Measurements from ENCODE around the gene SCP2. TPM values are rescaled to one million over a fixed set of nuclear protein-coding genes. Genes with fewer than 3 reads are reported as not detected.

SCP2 gene, protein sequence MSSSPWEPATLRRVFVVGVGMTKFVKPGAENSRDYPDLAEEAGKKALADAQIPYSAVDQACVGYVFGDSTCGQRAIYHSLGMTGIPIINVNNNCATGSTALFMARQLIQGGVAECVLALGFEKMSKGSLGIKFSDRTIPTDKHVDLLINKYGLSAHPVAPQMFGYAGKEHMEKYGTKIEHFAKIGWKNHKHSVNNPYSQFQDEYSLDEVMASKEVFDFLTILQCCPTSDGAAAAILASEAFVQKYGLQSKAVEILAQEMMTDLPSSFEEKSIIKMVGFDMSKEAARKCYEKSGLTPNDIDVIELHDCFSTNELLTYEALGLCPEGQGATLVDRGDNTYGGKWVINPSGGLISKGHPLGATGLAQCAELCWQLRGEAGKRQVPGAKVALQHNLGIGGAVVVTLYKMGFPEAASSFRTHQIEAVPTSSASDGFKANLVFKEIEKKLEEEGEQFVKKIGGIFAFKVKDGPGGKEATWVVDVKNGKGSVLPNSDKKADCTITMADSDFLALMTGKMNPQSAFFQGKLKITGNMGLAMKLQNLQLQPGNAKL
- 10 to 100 TPM; 71.8 to 79.2 TPM for total RNA-seq

DNA sequence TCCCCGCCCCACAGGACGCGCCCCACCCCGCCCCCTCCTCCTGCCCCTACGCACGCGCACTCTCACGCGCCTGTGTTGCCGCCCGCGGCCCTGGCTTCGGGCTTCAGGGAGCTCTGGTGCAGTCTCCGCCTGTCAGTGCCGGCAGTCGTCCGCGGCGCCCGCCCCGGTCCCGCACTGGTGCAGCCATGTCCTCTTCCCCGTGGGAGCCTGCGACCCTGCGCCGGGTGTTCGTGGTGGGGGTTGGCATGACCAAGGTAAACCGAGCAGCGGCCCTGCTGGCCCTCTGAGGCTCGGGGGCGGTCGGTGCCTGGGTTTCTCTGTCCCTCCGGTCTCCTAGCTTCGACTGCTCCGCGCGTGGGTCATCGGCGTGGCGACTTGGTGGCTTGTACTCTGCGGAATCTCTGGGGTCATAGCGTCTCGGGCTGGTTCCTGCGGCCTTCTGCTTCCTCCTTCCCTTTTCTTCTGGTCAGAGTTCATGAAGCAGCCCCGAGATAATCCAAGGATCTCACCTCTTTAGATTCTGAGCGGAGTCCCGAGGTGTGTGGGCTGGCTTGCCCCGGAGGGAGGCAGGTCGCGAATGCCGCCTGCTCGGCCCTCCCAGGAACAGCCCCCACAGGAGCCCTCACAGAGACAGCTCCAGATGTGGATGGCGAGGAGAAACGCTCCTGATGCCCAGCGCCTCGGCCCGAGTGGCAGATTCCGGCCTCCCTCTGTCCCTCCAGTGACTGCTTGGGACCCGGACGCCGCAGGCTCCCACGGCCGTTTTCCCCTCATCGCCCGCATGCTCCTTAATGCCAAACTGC, at the start of gene SCP2:
TSS of gene SCP2 (plus strand) at position 65 of the 803 bp plus-strand sequence. CDS start at position 186, 121 bp downstream.
- CTCF ChIA-PET = interaction anchor here (0.6 to 0.7 kb wide), 2 partner anchors 26 to 127 kb away, joined by 3 read pairs; no protein-coding TSS in a partner anchor
- Mint-ChIP-seq H3K36me3 (ENCODE audit: low read depth) (no peaks in the 10 kb centered on the region), H3K4me3 (peak within 1 kb of the TSS; percentile 85), H3K4me1 (ENCODE audit: low read depth) (peaks cover 13% of the 10 kb centered on the region), H3K9me3 (no peaks in the 10 kb centered on the region), H3K27ac (no peak within 1 kb of the TSS), H3K27me3 (ENCODE audit: low read depth) (no peaks in the 10 kb centered on the region)
- intact Hi-C loops (cut with micrococcal nuclease) = loop anchor here (1.0 to 10.0 kb wide), 3 partner anchors 87 to 870 kb away; partner anchors contain the start of genes BTF3L4 and TXNDC12
- peak; percentile 83 for DNase-seq

DNA sequence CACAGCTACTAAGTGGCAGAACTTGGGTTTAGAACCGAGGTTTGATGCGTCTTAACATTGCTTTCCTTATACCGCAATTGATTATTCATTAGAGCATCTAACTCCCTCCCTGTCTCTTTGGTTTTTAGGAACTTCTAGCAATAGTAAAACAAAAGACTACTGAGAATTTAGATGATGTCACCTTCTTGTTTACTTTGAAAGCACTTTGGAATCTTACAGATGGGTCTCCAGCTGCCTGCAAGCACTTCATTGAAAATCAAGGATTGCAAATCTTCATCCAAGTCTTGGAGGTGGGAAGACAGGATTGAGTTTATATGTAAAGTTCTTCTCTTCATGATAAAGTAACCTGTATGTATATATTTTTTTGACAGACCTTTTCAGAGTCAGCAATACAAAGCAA, 49.5 kb upstream of the SCP2 start:
- no peak overlapping the region for H3K27ac Mint-ChIP-seq
- H3K36me3 Mint-ChIP-seq (ENCODE audit: low read depth) = no peaks in the 10 kb centered on the region
- intact Hi-C loops (cut with micrococcal nuclease) = no loop called here
- no peak overlapping the region for H3K4me3 Mint-ChIP-seq
- peaks cover 3% of the 10 kb centered on the region for H3K27me3 Mint-ChIP-seq (ENCODE audit: low read depth)
- no peaks in the 10 kb centered on the region for H3K4me1 Mint-ChIP-seq (ENCODE audit: low read depth)
- CTCF ChIA-PET = no interaction called here
- no peaks in the 10 kb centered on the region for H3K9me3 Mint-ChIP-seq
- no peak for DNase-seq

DNA sequence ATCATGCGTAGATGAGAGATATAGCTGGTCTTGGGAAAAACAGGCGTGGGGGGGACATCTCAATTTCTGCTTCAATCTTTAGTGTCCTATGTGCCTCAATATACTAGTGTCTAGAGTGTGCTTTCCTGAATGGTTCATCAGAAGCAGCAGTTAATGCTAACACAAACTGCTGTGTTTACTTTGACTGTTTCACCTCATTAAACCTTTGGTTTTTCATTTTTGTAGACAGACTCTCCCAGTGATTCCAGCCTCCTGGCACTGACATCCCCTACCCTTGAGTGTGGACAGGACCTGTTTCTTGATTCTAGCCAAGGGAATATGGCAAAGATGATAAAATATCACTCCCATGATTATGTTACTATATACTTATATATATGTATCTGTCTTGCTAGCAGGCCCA, 46.9 kb upstream of the SCP2 start:
- intact Hi-C loops (cut with micrococcal nuclease) = no loop called here
- CTCF ChIA-PET = no interaction called here
- no peaks in the 10 kb centered on the region for H3K36me3 Mint-ChIP-seq (ENCODE audit: low read depth)
- no peaks in the 10 kb centered on the region for H3K27me3 Mint-ChIP-seq (ENCODE audit: low read depth)
- no peaks in the 10 kb centered on the region for H3K9me3 Mint-ChIP-seq
- DNase-seq = no peak
- H3K4me1 Mint-ChIP-seq (ENCODE audit: low read depth) = no peaks in the 10 kb centered on the region
- no peak overlapping the region for H3K4me3 Mint-ChIP-seq
- no peak overlapping the region for H3K27ac Mint-ChIP-seq

DNA sequence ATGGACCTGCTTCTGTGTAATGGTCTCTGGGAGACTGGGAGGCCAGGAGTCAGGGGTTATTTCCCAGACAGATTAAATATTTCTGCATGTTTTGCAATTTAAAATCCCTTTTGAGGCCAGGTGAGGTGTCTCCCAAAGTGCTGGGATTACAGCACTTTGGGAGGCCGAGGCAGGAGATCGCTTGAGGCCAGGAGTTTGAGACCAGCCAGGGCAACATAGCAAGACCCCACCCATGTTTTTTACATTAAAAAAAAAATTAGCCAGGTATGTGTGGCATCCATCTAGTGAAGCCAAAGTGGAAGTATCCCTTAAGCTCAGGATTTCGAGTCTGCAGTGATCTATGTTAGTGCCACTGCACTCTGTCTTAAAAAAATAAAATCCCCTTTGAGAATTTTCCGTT, 39.6 kb upstream of the SCP2 start:
- CTCF ChIA-PET = no interaction called here
- intact Hi-C loops (cut with micrococcal nuclease) = no loop called here
- H3K9me3 Mint-ChIP-seq = no peaks in the 10 kb centered on the region
- no peaks in the 10 kb centered on the region for H3K4me1 Mint-ChIP-seq (ENCODE audit: low read depth)
- no peaks in the 10 kb centered on the region for H3K27me3 Mint-ChIP-seq (ENCODE audit: low read depth)
- H3K36me3 Mint-ChIP-seq (ENCODE audit: low read depth) = no peaks in the 10 kb centered on the region
- no peak overlapping the region for H3K27ac Mint-ChIP-seq
- no peak overlapping the region for H3K4me3 Mint-ChIP-seq
- no peak for DNase-seq

DNA sequence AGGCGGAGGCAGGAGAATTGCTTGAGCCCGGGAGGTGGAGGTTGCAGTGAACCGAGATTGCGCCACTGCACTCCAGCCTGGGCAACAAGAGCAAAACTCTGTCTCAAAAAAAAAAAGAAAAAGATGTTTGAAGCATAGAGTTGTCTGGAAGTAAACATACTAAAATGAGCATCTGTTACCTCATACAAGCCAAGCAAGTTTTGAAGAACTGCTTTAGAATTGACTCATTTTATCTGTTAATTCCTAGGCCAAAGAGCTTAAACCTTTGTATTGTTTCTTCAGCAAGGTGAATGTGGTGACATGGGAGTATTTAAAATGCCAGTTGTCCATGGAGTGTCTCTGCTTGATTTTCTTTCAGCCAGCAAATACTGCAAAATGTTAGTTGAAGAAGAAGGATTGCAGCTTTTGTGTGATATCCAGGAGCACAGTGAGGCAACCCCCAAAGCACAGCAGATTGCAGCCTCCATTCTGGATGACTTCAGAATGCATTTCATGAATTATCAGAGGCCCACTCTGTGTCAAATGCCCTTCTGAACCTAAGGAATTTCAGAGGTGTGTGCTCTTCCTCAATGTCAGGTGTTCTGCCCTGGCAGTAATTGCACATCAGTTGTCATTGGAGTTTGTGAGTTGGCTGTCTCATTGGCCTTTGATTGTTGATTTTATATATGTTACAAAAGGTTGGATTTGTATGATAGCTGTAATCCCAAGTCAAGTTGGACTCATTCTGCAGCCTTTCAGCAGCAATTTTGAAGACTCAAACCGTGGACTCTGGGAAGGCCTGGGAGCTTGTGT, 34.5 kb upstream of the SCP2 start:
- Mint-ChIP-seq H3K27me3 (ENCODE audit: low read depth) (no peaks in the 10 kb centered on the region), H3K4me1 (ENCODE audit: low read depth) (no peaks in the 10 kb centered on the region), H3K4me3 (no peak overlapping the region), H3K36me3 (ENCODE audit: low read depth) (peaks cover 2% of the 10 kb centered on the region), H3K9me3 (no peaks in the 10 kb centered on the region), H3K27ac (no peak overlapping the region)
- intact Hi-C loops (cut with micrococcal nuclease) = no loop called here
- no peak for DNase-seq
- CTCF ChIA-PET = interaction anchor here (0.7 to 1.2 kb wide), 2 partner anchors 13 to 93 kb away, joined by 3 read pairs; no protein-coding TSS in a partner anchor

DNA sequence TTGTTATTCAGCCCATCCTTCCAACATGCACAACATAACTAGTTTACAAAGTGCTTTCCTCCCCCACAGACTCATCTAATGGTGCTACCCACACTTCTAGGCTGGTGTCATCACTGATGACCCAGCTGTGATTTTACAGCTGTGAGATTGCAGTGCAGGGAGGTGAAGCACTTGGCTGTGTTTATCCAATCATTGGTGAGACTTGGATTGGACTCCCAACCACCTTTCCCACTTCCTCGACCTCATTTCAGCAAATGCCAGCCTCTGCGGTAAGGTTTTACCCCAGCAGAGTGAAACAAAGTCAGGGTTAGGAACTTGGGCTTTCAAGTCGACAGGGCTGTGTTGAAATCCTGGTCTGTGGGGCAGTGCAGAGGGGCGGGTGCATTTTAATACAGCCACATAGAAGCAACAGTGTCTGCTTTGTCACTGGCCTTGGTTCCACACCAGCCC, 27.6 kb upstream of the SCP2 start:
- intact Hi-C loops (cut with micrococcal nuclease) = no loop called here
- no peaks in the 10 kb centered on the region for H3K9me3 Mint-ChIP-seq
- H3K4me1 Mint-ChIP-seq (ENCODE audit: low read depth) = no peaks in the 10 kb centered on the region
- H3K36me3 Mint-ChIP-seq (ENCODE audit: low read depth) = no peaks in the 10 kb centered on the region
- CTCF ChIA-PET = no interaction called here
- no peak for DNase-seq
- no peak overlapping the region for H3K27ac Mint-ChIP-seq
- H3K4me3 Mint-ChIP-seq = no peak overlapping the region
- H3K27me3 Mint-ChIP-seq (ENCODE audit: low read depth) = no peaks in the 10 kb centered on the region

DNA sequence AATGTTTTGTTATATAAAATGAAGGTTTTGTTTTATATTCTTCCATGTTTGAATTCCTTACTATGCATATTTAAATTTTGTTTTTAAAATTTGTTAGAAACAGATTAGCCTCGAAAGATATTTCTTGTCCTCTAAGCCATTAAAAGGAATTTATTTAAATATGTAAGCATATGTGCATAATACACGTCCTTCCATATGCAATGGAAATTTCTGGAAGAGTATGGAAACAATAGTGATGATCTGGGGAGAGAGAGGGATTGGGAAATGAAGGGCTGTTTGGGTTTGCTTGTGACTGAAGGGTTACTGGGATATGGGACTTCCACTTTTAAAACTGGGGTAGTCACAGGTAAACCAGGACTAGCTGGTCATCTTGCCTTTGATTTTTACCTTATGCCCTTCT, 26.7 kb upstream of the SCP2 start:
- H3K27me3 Mint-ChIP-seq (ENCODE audit: low read depth) = no peaks in the 10 kb centered on the region
- intact Hi-C loops (cut with micrococcal nuclease) = no loop called here
- H3K4me3 Mint-ChIP-seq = no peak overlapping the region
- H3K9me3 Mint-ChIP-seq = no peaks in the 10 kb centered on the region
- H3K4me1 Mint-ChIP-seq (ENCODE audit: low read depth) = no peaks in the 10 kb centered on the region
- H3K27ac Mint-ChIP-seq = no peak overlapping the region
- DNase-seq = no peak
- CTCF ChIA-PET = no interaction called here
- H3K36me3 Mint-ChIP-seq (ENCODE audit: low read depth) = no peaks in the 10 kb centered on the region

DNA sequence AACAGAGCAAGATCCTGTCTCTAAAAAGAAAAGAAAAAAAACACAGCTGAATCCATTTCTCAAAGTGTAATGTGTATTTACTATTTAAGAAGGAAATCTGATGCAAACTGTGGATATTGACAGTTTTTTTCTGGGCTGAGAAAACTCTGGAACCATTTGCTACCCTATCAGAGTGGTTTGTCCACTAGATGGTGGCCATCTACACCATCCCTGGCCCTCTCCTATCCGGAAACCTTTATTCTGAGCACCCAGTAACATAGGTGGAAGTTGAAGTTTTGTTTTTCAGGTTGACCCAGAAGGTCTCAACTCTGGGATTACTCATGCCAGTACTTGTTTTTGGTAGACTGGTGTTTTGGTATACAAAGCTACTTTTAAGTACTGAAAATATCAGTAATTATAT, 25.7 kb upstream of the SCP2 start:
- Mint-ChIP-seq H3K9me3 (no peaks in the 10 kb centered on the region), H3K36me3 (ENCODE audit: low read depth) (no peaks in the 10 kb centered on the region), H3K4me1 (ENCODE audit: low read depth) (no peaks in the 10 kb centered on the region), H3K4me3 (no peak overlapping the region), H3K27me3 (ENCODE audit: low read depth) (no peaks in the 10 kb centered on the region), H3K27ac (no peak overlapping the region)
- intact Hi-C loops (cut with micrococcal nuclease) = no loop called here
- CTCF ChIA-PET = no interaction called here
- DNase-seq = no peak

DNA sequence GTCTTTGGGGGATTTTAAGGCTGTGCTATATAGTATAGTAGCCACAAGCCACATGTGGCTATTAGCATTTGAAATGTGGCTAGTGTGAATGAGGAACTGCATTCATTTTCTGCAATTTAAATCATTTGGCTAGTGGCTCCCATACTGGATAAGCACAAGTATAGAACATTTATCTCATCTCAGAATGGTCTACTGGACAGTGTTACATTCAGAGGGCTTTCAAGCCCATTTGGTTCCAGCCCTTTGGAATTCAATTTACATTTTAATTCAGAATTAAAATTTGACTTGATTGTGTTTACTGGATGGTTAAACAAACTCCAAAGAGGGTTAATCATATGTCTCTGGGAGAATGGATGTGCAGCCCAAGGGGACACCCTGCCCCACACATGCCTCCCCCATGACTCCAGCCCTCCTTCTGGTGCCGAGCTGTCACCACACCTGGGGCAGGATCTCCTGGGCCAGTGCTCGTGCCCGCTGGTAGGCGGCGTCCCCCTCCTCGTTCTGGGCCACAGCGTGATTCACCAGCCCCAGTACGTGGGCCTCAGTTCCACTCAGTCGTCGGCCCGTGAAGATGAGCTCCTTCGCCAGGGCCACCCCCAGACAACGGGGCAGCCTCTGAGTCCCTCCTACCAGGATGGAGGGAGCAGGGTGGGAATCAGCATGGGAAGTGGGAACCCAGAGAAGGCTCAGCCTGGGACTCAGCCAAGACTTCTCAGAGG, 22.7 kb upstream of the SCP2 start:
- Mint-ChIP-seq H3K4me1 (ENCODE audit: low read depth) (no peaks in the 10 kb centered on the region), H3K4me3 (no peak overlapping the region), H3K9me3 (no peaks in the 10 kb centered on the region), H3K27me3 (ENCODE audit: low read depth) (no peaks in the 10 kb centered on the region), H3K36me3 (ENCODE audit: low read depth) (peaks cover 1% of the 10 kb centered on the region), H3K27ac (no peak overlapping the region)
- CTCF ChIA-PET = no interaction called here
- DNase-seq = no peak
- intact Hi-C loops (cut with micrococcal nuclease) = no loop called here

DNA sequence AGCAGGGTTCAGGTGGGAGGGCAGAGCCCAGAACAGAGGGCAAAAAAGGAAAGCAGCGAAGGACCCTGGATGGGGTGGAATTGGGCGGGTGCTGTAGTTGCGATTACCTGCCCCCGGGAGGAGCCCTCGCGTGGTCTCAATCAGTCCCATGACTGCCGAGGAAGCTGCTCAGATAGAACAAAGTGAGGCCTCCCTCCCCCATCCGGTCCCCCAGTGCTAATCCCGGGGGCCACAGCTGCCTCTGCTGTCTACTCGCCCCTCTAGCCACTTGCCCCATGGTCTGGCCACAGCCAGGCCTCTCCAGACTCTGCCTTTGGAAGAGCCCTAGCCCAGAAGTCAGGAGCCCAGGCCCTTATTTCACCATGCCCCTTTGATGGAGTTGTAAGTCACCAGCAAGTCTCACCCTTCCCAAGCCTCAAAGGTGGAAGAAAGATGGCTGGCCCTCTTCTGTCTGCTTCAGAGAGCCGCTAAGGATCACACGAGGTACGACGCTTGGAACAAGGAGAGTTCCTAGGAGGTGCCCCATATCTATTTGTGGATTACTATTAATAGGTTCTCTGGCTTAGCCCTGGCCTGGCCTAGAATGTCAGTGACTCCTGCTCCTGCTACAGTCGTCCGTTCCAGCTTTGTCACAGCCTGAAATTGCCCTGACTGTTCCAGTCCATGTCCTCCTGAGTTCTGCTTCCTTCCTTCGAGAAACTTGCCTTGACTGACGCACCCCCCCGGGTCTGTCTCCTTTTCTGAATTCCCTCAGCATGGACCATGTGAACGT, 22.0 kb upstream of the SCP2 start:
- Mint-ChIP-seq H3K4me1 (ENCODE audit: low read depth) (no peaks in the 10 kb centered on the region), H3K4me3 (no peak overlapping the region), H3K9me3 (no peaks in the 10 kb centered on the region), H3K27me3 (ENCODE audit: low read depth) (no peaks in the 10 kb centered on the region), H3K27ac (no peak overlapping the region), H3K36me3 (ENCODE audit: low read depth) (peaks cover 1% of the 10 kb centered on the region)
- DNase-seq = peak; percentile 45
- intact Hi-C loops (cut with micrococcal nuclease) = loop anchor here (1.0 to 5.0 kb wide), 2 partner anchors 67 to 277 kb away; no protein-coding TSS in a partner anchor
- CTCF ChIA-PET = interaction anchor here (0.6 to 0.9 kb wide), 4 partner anchors 12 to 129 kb away, joined by 3 read pairs; no protein-coding TSS in a partner anchor

DNA sequence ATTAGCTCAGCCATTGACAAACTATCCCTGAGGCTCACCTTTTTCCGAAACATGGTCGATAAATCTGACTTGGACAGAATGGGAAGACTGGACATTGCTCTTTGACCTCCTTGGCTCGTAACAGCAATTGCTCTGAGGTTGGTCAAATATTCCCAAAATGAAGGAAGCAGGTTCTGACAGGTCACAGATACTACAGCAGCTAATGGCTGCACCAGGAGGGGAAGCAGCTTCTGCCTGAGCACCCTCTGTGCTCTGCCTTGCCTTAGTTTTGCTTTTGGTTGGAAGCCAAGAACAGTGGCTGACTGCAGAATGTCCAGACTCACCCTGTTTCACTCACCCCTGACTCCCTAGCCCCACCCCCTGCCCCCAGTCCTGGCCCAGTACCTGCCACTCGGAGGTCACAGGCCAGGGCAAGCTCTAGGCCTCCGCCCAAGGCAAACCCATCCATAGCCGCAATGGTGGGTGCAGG, 20.9 kb upstream of the SCP2 start:
- no peaks in the 10 kb centered on the region for H3K27me3 Mint-ChIP-seq (ENCODE audit: low read depth)
- DNase-seq = no peak
- no peak overlapping the region for H3K27ac Mint-ChIP-seq
- CTCF ChIA-PET = interaction anchor here (0.6 to 1.2 kb wide), 5 partner anchors 9 to 63 kb away, joined by 3 read pairs; no protein-coding TSS in a partner anchor
- H3K9me3 Mint-ChIP-seq = no peaks in the 10 kb centered on the region
- intact Hi-C loops (cut with micrococcal nuclease) = loop anchor here (5.0 kb wide), 1 partner anchor 66 kb away; no protein-coding TSS in a partner anchor
- H3K4me1 Mint-ChIP-seq (ENCODE audit: low read depth) = no peaks in the 10 kb centered on the region
- H3K4me3 Mint-ChIP-seq = no peak overlapping the region
- H3K36me3 Mint-ChIP-seq (ENCODE audit: low read depth) = peaks cover 1% of the 10 kb centered on the region

Data from activated naive CD4-positive, alpha-beta T cell treated with anti-CD3 and anti-CD28 coated beads for 36 hours (primary cell).